Upper lobe of right lung (tissue), 1 donor: ENCODE data around the gene OR11L1. TPM values are rescaled to one million over a fixed set of nuclear protein-coding genes. Genes with fewer than 3 reads are reported as not detected.

Experiments used
- ATAC-seq: fragments of 200-7000 bp; cut with Tn5 transposase; one replicate; pipeline ENCODE4 v1.9.1; 2020; ENCODE audit warnings: mild to moderate bottlenecking, moderate library complexity
- DNase-seq: peaks from one replicate; pipeline ENCODE4 v3.0.0-alpha.2; 2020
- H3K27ac ChIP-seq: fragments of 200-600 bp; one replicate; pipeline ENCODE4 v1.8.0; 2022
- H3K27me3 ChIP-seq: fragments of 200-600 bp; one replicate; pipeline ENCODE4 v1.8.0; 2022; ENCODE audit warnings: mild to moderate bottlenecking
- H3K36me3 ChIP-seq: fragments of 200-600 bp; one replicate; pipeline ENCODE4 v1.8.0; 2022
- H3K4me1 ChIP-seq: fragments of 200-600 bp; one replicate; pipeline ENCODE4 v1.8.0; 2022
- H3K4me3 ChIP-seq: fragments of 200-600 bp; one replicate; pipeline ENCODE4 v1.8.0; 2022; ENCODE audit warnings: mild to moderate bottlenecking
- H3K9me3 ChIP-seq: fragments of 200-600 bp; one replicate; pipeline ENCODE4 v1.8.0; 2022
- intact Hi-C: fragments of 100-400 bp; cut with DNase I; formaldehyde crosslinking; loops from one replicate; pipeline ENCODE4 v1.11.0; 2022
- total RNA-seq: library from RNA; stranded (reverse); fragmentation: NEBNext Ultra II Directional; extraction: Animal tissue kit (Norgen Biotek cat#: 25700); gene quantifications from one replicate; pipeline ENCODE4 v1.2.1, GENCODE V29; 2021
- TF ChIP-seq, protein P1 (sequence below): fragments of 200-600 bp; IDR thresholded peaks from one replicate; pipeline ENCODE4 v1.8.0; 2022; ENCODE audit warnings: antibody characterized with exemption
- donor health status: DM: no; HTN: yes; CAD: no; lungs with severe emphysema.

OR11L1 gene
- total RNA-seq, 1 donor from 2014 or later, result not detected

- no peaks in the 10 kb centered on the region for H3K36me3 ChIP-seq
- no peaks in the 10 kb centered on the region for H3K4me1 ChIP-seq
- intact Hi-C loops, result no loop called here
- no peak for DNase-seq
- H3K9me3 ChIP-seq, result no peaks in the 10 kb centered on the region
- no peak for ATAC-seq
- H3K27me3 ChIP-seq, result no peaks in the 10 kb centered on the region
- TF ChIP-seq, protein P1, sequence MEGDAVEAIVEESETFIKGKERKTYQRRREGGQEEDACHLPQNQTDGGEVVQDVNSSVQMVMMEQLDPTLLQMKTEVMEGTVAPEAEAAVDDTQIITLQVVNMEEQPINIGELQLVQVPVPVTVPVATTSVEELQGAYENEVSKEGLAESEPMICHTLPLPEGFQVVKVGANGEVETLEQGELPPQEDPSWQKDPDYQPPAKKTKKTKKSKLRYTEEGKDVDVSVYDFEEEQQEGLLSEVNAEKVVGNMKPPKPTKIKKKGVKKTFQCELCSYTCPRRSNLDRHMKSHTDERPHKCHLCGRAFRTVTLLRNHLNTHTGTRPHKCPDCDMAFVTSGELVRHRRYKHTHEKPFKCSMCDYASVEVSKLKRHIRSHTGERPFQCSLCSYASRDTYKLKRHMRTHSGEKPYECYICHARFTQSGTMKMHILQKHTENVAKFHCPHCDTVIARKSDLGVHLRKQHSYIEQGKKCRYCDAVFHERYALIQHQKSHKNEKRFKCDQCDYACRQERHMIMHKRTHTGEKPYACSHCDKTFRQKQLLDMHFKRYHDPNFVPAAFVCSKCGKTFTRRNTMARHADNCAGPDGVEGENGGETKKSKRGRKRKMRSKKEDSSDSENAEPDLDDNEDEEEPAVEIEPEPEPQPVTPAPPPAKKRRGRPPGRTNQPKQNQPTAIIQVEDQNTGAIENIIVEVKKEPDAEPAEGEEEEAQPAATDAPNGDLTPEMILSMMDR, result no peak
- H3K4me3 ChIP-seq, result no peak overlapping the region
- H3K27ac ChIP-seq, result no peak overlapping the region
These were observed 12.0 kb downstream of the OR11L1 start for GRCh38 chr1:247829656-247830055.

- H3K4me1 ChIP-seq, result no peaks in the 10 kb centered on the region
- TF ChIP-seq, protein P1, result no peak
- DNase-seq, result no peak
- no peaks in the 10 kb centered on the region for H3K27me3 ChIP-seq
- H3K9me3 ChIP-seq, result no peaks in the 10 kb centered on the region
- H3K27ac ChIP-seq, result no peak overlapping the region
- no peak for ATAC-seq
- H3K4me3 ChIP-seq, result no peak overlapping the region
- intact Hi-C loops, result no loop called here
- H3K36me3 ChIP-seq, result no peaks in the 10 kb centered on the region
These were observed 16.3 kb downstream of the OR11L1 start for GRCh38 chr1:247825362-247825761.

DNA sequence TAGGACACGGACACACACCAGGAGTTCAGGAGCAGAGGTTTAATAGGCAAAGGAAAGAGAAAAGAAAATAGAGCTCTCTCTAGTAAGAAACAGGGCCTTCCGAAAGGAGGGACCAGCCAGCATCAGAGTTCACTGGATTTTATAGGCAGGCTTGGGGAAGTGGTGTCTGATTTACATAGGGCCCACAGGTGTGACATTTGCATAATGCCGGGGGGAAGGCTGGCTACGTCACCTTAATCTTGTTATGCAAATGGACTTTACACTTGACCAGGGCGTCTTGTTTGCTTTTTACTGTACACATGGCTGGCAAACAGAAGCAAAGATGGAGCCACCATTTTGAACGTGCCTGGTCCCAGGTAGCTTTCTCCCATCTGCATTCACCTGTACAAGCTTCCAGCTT is 17.7 kb downstream of the OR11L1 start, which contains the start of gene OR14A16:
OR14A16 (minus strand) TSS at position 97 of the 400 bp plus-strand sequence. CDS start 8,390 bp downstream, outside the sequence.
- TF ChIP-seq, protein P1, result no peak
- Histone ChIP-seq H3K9me3 (no peaks in the 10 kb centered on the region), H3K4me3 (no peak within 1 kb of the TSS), H3K27ac (no peak within 1 kb of the TSS), H3K4me1 (no peaks in the 10 kb centered on the region), H3K36me3 (no peaks in the 10 kb centered on the region), H3K27me3 (no peaks in the 10 kb centered on the region)
- ATAC-seq (no peak), DNase-seq (no peak)
- intact Hi-C loops, result no loop called here

DNA sequence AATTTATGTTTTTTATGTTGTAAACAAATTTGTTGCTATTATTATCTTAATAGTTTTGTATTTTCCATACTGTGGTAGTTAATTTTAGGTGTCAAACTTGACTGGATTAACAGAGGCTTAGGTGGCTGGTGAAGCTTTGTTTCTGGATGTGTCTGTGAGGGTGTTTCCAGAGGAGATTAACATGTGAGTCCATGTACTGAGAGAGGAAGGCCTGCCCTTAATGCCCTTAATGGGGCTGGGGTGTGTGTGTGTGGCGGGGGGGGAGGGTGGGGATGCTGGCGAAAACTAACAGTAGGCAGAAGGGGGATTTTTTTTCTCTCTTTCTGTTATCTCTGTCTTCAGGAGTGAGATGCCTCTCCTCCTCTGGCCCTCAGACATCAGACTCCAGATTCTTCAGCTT is 19.6 kb downstream of the OR11L1 start:
- intact Hi-C loops, result no loop called here
- no peaks in the 10 kb centered on the region for H3K9me3 ChIP-seq
- ATAC-seq, result no peak
- TF ChIP-seq, protein P1, result no peak
- H3K4me3 ChIP-seq, result no peak overlapping the region
- H3K27me3 ChIP-seq, result no peaks in the 10 kb centered on the region
- H3K36me3 ChIP-seq, result no peaks in the 10 kb centered on the region
- H3K4me1 ChIP-seq, result no peaks in the 10 kb centered on the region
- no peak for DNase-seq
- no peak overlapping the region for H3K27ac ChIP-seq

DNA sequence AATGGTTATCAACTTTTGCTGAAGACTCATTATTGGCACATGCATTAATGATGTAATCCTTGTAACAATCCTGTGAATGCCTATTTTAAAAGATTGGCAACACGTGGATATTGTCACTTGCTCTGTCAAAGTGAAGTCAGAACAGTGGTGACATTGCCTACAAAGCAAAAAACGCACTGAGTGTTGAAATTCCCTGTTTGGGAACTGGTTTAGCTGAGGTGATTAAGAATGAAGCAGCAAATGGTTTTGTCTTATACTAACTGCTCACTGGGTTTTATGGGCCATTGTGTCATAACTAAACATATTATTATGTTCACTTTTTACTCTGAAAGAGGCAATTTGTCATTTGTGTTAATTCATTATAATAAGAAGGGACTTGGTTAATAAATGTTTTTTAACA is 29.1 kb downstream of the OR11L1 start:
- H3K27ac ChIP-seq, result no peak overlapping the region
- DNase-seq, result no peak
- no peaks in the 10 kb centered on the region for H3K36me3 ChIP-seq
- no peak for ATAC-seq
- H3K9me3 ChIP-seq, result no peaks in the 10 kb centered on the region
- no peak overlapping the region for H3K4me3 ChIP-seq
- no peaks in the 10 kb centered on the region for H3K4me1 ChIP-seq
- TF ChIP-seq, protein P1, result no peak
- H3K27me3 ChIP-seq, result no peaks in the 10 kb centered on the region
- intact Hi-C loops, result no loop called here

- no peak for DNase-seq
- no peak for ATAC-seq
- H3K36me3 ChIP-seq, result no peaks in the 10 kb centered on the region
- intact Hi-C loops, result no loop called here
- H3K9me3 ChIP-seq, result no peaks in the 10 kb centered on the region
- no peak overlapping the region for H3K4me3 ChIP-seq
- no peaks in the 10 kb centered on the region for H3K4me1 ChIP-seq
- no peaks in the 10 kb centered on the region for H3K27me3 ChIP-seq
- H3K27ac ChIP-seq, result no peak overlapping the region
- TF ChIP-seq, protein P1, result no peak
These were observed 44.2 kb downstream of the OR11L1 start for GRCh38 chr1:247797518-247797917.
